Caco-2 (cell line): ENCODE data around the gene SOSTDC1. TPM values are rescaled to one million over a fixed set of nuclear protein-coding genes. Genes with fewer than 3 reads are reported as not detected.
"Not testable (repeated sequence)": the region's sequence is repeated elsewhere in the genome, so short reads cannot be mapped to it uniquely, and the experiment has no call there.

ENCODE experiments used
- BruUV-seq: library from RNA; stranded (reverse); fragments of 400-500 nt; replicated peaks from 2 replicates; lab custom pipeline; 2021; lab: Mats Ljungman, UMichigan
- CTCF ChIA-PET: fragments of 300-600 bp; sonication (Branson Sonifier 250); formaldehyde crosslinking; loops from one replicate; lab custom pipeline; 2022; ENCODE audit warnings: antibody characterized with exemption; lab: Charles Lee
- POLR2A ChIA-PET: fragments of 300-600 bp; sonication (Branson Sonifier 250); formaldehyde crosslinking; loops from one replicate; lab custom pipeline; 2022; ENCODE audit warnings: antibody characterized with exemption; lab: Charles Lee
- DNase-seq, 2 experiments: peaks; one replicate each; pipeline versions ENCODE4 v3.0.0 to v3.0.0-alpha.2; 2020 to 2022
- H3K27me3 ChIP-seq: replicated peaks from 2 replicates; pipeline ENCODE4 v1.6.0; 2011; ENCODE audit warnings: low read length; ENCODE audit not compliant: control insufficient read depth, insufficient read depth
- H3K36me3 ChIP-seq: 2 replicates; pipeline ENCODE4 v1.5.1; 2011; ENCODE audit warnings: low read length; ENCODE audit not compliant: control insufficient read depth, insufficient read depth
- H3K4me1 ChIP-seq: fragments of 250-450 bp; sonication (Bioruptor Pico); 2 replicates; pipeline ENCODE4 v1.5.1; 2020; ENCODE audit warnings: mild to moderate bottlenecking
- H3K4me3 ChIP-seq: 2 replicates; pipeline ENCODE4 v1.5.1; 2011; ENCODE audit warnings: low read depth, mild to moderate bottlenecking, control low read depth, low read length
- H3K9me3 ChIP-seq: fragments of 250-450 bp; sonication (Bioruptor Pico); 2 replicates; pipeline ENCODE4 v1.5.1; 2020; ENCODE audit warnings: mild to moderate bottlenecking, moderate library complexity
- H3K27ac Mint-ChIP-seq: one replicate; pipeline ENCODE4 v1.8.0; 2022; ENCODE audit warnings: mixed read lengths; ENCODE audit not compliant: unreplicated experiment
- H3K27me3 Mint-ChIP-seq: one replicate; pipeline ENCODE4 v1.8.0; 2022; ENCODE audit warnings: mixed read lengths; ENCODE audit not compliant: insufficient read depth, unreplicated experiment
- H3K36me3 Mint-ChIP-seq: one replicate; pipeline ENCODE4 v1.8.0; 2022; ENCODE audit warnings: mild to moderate bottlenecking, mixed read lengths; ENCODE audit not compliant: insufficient read depth, unreplicated experiment
- H3K4me1 Mint-ChIP-seq: one replicate; pipeline ENCODE4 v1.8.0; 2022; ENCODE audit warnings: low read depth, mixed read lengths; ENCODE audit not compliant: unreplicated experiment
- H3K4me3 Mint-ChIP-seq: one replicate; pipeline ENCODE4 v1.8.0; 2022; ENCODE audit warnings: mild to moderate bottlenecking, moderate library complexity, mixed read lengths; ENCODE audit not compliant: unreplicated experiment
- H3K9me3 Mint-ChIP-seq: one replicate; pipeline ENCODE4 v1.8.0; 2022; ENCODE audit warnings: mixed read lengths; ENCODE audit not compliant: unreplicated experiment
- CTCF ChIP-seq, 2 experiments: fragments of 200-600 bp in 1 of 2; IDR thresholded peaks; 1 replicate in 1 of 2; 2 replicates in 1 of 2; pipeline versions ENCODE4 v1.5.1 to v1.8.0; 2011 to 2022; ENCODE audit warnings: antibody characterized with exemption in 1 of 2, control low read depth in 1 of 2, inconsistent platforms in 1 of 2, low read depth in 1 of 2, low read length in 1 of 2, mild to moderate bottlenecking in 1 of 2, moderate library complexity in 1 of 2; ENCODE audit not compliant: insufficient read depth in 1 of 2, severe bottlenecking in 1 of 2, unreplicated experiment in 1 of 2
- intact Hi-C: fragments of 100-400 bp; cut with micrococcal nuclease; formaldehyde crosslinking; loops from one replicate; pipeline ENCODE4 v1.10.0; 2022; ENCODE audit not compliant: unreplicated experiment
- total RNA-seq: library from RNA; stranded (reverse); gene quantifications from 2 replicates; pipeline ENCODE4 v1.2.3, GENCODE V29; 2022

Gene SOSTDC1
- total RNA-seq, 1 experiment from 2014 or later = 8.4 TPM

GRCh38 chr7:16450366-16450765, 15.2 kb downstream of the SOSTDC1 start:
- ChIA-PET POLR2A (no interaction called here), CTCF (no interaction called here)
- Mint-ChIP-seq H3K36me3 (no peaks in the 10 kb centered on the region), H3K9me3 (no peaks in the 10 kb centered on the region), H3K27ac (no peak overlapping the region), H3K4me3 (no peak overlapping the region), H3K4me1 (no peaks in the 10 kb centered on the region), H3K27me3 (no peaks in the 10 kb centered on the region)
- no peak for DNase-seq
- H3K4me3 ChIP-seq = no peak overlapping the region
- TF ChIP-seq CTCF (IDR thresholded peaks at IDR 0.05; ENCODE audit: insufficient read depth in 1 of 2, low read depth in 1 of 2, low read length in 1 of 2, severe bottlenecking in 1 of 2, unreplicated experiment in 1 of 2) = no peak
- no TSS peak for BruUV-seq
- H3K4me1 ChIP-seq = no peaks in the 10 kb centered on the region
- H3K27me3 ChIP-seq = no peaks in the 10 kb centered on the region
- no peaks in the 10 kb centered on the region for H3K9me3 ChIP-seq
- no peaks in the 10 kb centered on the region for H3K36me3 ChIP-seq
- intact Hi-C loops = no loop called here

GRCh38 chr7:16447876-16448275, 17.7 kb downstream of the SOSTDC1 start:
- POLR2A ChIA-PET = no interaction called here
- H3K4me3 Mint-ChIP-seq = no peak overlapping the region
- no peak overlapping the region for H3K27ac Mint-ChIP-seq
- Histone ChIP-seq H3K36me3 (no peaks in the 10 kb centered on the region), H3K9me3 (no peaks in the 10 kb centered on the region), H3K4me3 (no peak overlapping the region), H3K27me3 (no peaks in the 10 kb centered on the region), H3K4me1 (no peaks in the 10 kb centered on the region)
- CTCF ChIA-PET = no interaction called here
- no peak for DNase-seq
- H3K27me3 Mint-ChIP-seq = no peaks in the 10 kb centered on the region
- H3K4me1 Mint-ChIP-seq = no peaks in the 10 kb centered on the region
- H3K36me3 Mint-ChIP-seq = no peaks in the 10 kb centered on the region
- intact Hi-C loops = no loop called here
- no TSS peak for BruUV-seq
- H3K9me3 Mint-ChIP-seq = no peaks in the 10 kb centered on the region
- TF ChIP-seq CTCF (IDR thresholded peaks at IDR 0.05; ENCODE audit: insufficient read depth in 1 of 2, low read depth in 1 of 2, low read length in 1 of 2, severe bottlenecking in 1 of 2, unreplicated experiment in 1 of 2) = no peak

- Histone ChIP-seq H3K36me3 (no peaks in the 10 kb centered on the region), H3K4me1 (no peaks in the 10 kb centered on the region), H3K27me3 (no peaks in the 10 kb centered on the region), H3K4me3 (no peak overlapping the region), H3K9me3 (no peaks in the 10 kb centered on the region)
- intact Hi-C loops = no loop called here
- Mint-ChIP-seq H3K36me3 (no peaks in the 10 kb centered on the region), H3K27ac (no peak overlapping the region), H3K4me1 (no peaks in the 10 kb centered on the region), H3K4me3 (no peak overlapping the region), H3K9me3 (no peaks in the 10 kb centered on the region), H3K27me3 (no peaks in the 10 kb centered on the region)
- ChIA-PET POLR2A (no interaction called here), CTCF (no interaction called here)
- TF ChIP-seq CTCF (IDR thresholded peaks at IDR 0.05; ENCODE audit: insufficient read depth in 1 of 2, low read depth in 1 of 2, low read length in 1 of 2, severe bottlenecking in 1 of 2, unreplicated experiment in 1 of 2) = no peak
- no peak for DNase-seq
- BruUV-seq = no TSS peak
These were observed 19.0 kb downstream of the SOSTDC1 start for GRCh38 chr7:16446508-16446907.

DNA sequence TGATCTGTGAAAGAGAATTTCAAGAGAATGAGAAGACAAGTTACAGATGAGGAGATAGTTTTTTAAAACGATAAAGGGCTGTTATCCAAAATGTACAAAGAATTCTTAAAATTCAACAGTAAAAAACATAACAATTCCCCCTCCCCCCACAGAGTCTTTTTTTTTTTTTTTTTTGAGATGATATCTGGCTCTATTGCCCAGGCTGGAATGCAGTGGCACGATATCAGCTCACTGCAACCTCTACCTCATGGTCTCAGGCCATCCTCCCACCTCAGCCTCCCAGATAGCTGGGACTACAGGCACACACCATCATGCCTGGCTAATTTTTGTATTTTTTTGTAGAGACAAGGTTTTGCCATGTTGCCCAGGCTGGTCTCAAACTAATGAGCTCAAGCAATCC, 21.7 kb downstream of the SOSTDC1 start:
- H3K9me3 Mint-ChIP-seq, CTCF ChIA-PET, H3K4me1 ChIP-seq, H3K27me3 Mint-ChIP-seq, H3K27me3 ChIP-seq, POLR2A ChIA-PET, H3K27ac Mint-ChIP-seq, DNase-seq, intact Hi-C loops, H3K9me3 ChIP-seq, H3K4me3 ChIP-seq, H3K36me3 Mint-ChIP-seq, BruUV-seq, H3K4me1 Mint-ChIP-seq, H3K36me3 ChIP-seq, H3K4me3 Mint-ChIP-seq: not testable (repeated sequence)
